HL-60/S4 treated with phorbol 12-myristate 13-acetate at 8.2 ng/mL for 4 days and 3 days (cell line): ENCODE measurements around the gene ENTHD1.
"Not testable (repeated sequence)": the region's sequence is repeated elsewhere in the genome, so short reads cannot be mapped to it uniquely, and the experiment has no call there.

Experiments
- in situ Hi-C: fragments of 300-500 bp; cut with MboI; formaldehyde crosslinking; loops from 2 replicates; pipeline ENCODE4 v1.15.0; 2022; ENCODE audit warnings: low sequenced_read_pairs

The ENTHD1 gene

GRCh38 chr22:39852799-39853198 lies 40.8 kb downstream of the ENTHD1 start:
- in situ Hi-C loops = no loop called here

- in situ Hi-C loops = no loop called here
Measured at GRCh38 chr22:39851606-39852315, 41.8 kb downstream of the ENTHD1 start.

GRCh38 chr22:39847477-39847876 lies 46.1 kb downstream of the ENTHD1 start:
- in situ Hi-C loops = no loop called here

- in situ Hi-C loops = not testable (repeated sequence)
Measured at GRCh38 chr22:39846539-39846938, 47.0 kb downstream of the ENTHD1 start.

- in situ Hi-C loops = no loop called here
Measured at GRCh38 chr22:39845529-39845928, 48.0 kb downstream of the ENTHD1 start.

GRCh38 chr22:39839917-39840510 lies 53.5 kb downstream of the ENTHD1 start:
- in situ Hi-C loops = no loop called here

GRCh38 chr22:39839204-39839603 lies 54.4 kb downstream of the ENTHD1 start:
- in situ Hi-C loops = no loop called here

- in situ Hi-C loops = no loop called here
Measured at GRCh38 chr22:39833610-39834009, 60.0 kb downstream of the ENTHD1 start.

GRCh38 chr22:39833093-39833492 lies 60.5 kb downstream of the ENTHD1 start:
- in situ Hi-C loops = no loop called here

GRCh38 chr22:39832627-39833074 lies 60.9 kb downstream of the ENTHD1 start:
- in situ Hi-C loops = no loop called here

GRCh38 chr22:39825661-39826102 lies 67.9 kb downstream of the ENTHD1 start:
- in situ Hi-C loops = no loop called here

GRCh38 chr22:39821008-39821407 lies 72.6 kb downstream of the ENTHD1 start:
- in situ Hi-C loops = no loop called here

GRCh38 chr22:39820256-39820655 lies 73.3 kb downstream of the ENTHD1 start:
- in situ Hi-C loops = no loop called here

GRCh38 chr22:39819429-39819828 lies 74.1 kb downstream of the ENTHD1 start:
- in situ Hi-C loops = no loop called here

GRCh38 chr22:39818094-39818493 lies 75.5 kb downstream of the ENTHD1 start:
- in situ Hi-C loops = no loop called here

- in situ Hi-C loops = no loop called here
Measured at GRCh38 chr22:39815932-39816331, 77.6 kb downstream of the ENTHD1 start.

- in situ Hi-C loops = no loop called here
Measured at GRCh38 chr22:39814899-39815298, 78.7 kb downstream of the ENTHD1 start.

GRCh38 chr22:39809772-39810557 lies 83.6 kb downstream of the ENTHD1 start:
- in situ Hi-C loops = no loop called here

GRCh38 chr22:39808081-39808480 lies 85.5 kb downstream of the ENTHD1 start:
- in situ Hi-C loops = no loop called here

GRCh38 chr22:39806109-39806508 lies 87.5 kb downstream of the ENTHD1 start:
- in situ Hi-C loops = no loop called here

GRCh38 chr22:39805117-39805516 lies 88.4 kb downstream of the ENTHD1 start:
- in situ Hi-C loops = no loop called here

GRCh38 chr22:39802682-39803081 lies 90.9 kb downstream of the ENTHD1 start:
- in situ Hi-C loops = no loop called here
